ENCODE data around the gene KCNAB1. TPM values are rescaled to one million over a fixed set of nuclear protein-coding genes. Genes with fewer than 3 reads are reported as not detected.

Gene KCNAB1
- total RNA-seq, 4 donors from 2014 or later = 0.38 to 1.5 (median 0.49) TPM

DNA sequence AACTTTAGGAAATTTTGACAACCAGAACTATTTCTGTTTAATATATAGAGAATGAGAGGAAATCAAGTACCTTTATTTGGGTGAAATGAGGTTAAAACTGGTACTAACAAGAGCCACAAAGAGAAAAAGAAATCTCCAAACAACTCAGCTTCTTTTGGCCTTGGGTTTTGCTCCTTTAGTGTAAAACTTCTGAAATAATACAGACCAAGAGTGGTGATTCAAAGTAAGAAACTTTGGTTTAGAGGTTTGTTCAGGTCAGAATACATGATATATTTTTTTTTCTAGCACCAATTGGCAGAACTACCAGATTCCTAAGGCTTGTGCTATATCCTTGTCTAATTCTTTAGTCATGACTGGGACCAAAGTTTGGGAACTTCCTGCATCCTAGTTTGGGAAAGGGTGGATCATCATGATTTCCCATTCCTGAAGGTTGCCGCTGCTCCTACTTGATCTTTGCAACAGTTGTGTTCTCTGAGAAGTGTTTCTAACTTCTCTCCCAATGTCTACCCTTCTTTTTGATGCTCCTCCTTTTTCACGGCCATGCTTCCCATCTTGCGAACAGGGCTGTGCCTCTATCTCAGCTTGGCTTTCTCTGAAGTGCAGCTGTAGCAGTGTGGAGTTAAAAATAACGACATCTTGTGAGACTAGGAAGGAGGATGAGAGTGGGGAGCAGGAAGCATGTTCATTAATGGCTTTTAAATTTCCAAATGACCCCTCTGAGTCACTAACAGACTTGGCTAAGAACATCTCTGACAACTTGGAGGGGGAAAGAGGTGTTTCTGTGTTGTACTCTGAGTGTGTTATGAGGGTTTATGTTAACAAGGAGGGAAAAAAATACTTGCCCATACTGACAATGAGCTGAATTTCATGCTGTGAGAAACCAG lies 87.7 kb downstream of the KCNAB1 start:
- 67% methylated on average over 4 of the region's 4 CpGs for WGBS
- Histone ChIP-seq H3K36me3 (no peaks in the 10 kb centered on the region), H3K9me3 (no peaks in the 10 kb centered on the region), H3K27ac (no peak overlapping the region), H3K27me3 (no peaks in the 10 kb centered on the region), H3K4me3 (no peak overlapping the region), H3K4me1 (no peaks in the 10 kb centered on the region)
- TF ChIP-seq EP300 (IDR thresholded peaks at IDR 0.05) = no peak
- no peak for TF ChIP-seq POLR2AphosphoS5 (IDR thresholded peaks at IDR 0.05)
- TF ChIP-seq, protein P1, sequence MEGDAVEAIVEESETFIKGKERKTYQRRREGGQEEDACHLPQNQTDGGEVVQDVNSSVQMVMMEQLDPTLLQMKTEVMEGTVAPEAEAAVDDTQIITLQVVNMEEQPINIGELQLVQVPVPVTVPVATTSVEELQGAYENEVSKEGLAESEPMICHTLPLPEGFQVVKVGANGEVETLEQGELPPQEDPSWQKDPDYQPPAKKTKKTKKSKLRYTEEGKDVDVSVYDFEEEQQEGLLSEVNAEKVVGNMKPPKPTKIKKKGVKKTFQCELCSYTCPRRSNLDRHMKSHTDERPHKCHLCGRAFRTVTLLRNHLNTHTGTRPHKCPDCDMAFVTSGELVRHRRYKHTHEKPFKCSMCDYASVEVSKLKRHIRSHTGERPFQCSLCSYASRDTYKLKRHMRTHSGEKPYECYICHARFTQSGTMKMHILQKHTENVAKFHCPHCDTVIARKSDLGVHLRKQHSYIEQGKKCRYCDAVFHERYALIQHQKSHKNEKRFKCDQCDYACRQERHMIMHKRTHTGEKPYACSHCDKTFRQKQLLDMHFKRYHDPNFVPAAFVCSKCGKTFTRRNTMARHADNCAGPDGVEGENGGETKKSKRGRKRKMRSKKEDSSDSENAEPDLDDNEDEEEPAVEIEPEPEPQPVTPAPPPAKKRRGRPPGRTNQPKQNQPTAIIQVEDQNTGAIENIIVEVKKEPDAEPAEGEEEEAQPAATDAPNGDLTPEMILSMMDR (IDR thresholded peaks at IDR 0.05) = no peak
- TF ChIP-seq POLR2A (IDR thresholded peaks at IDR 0.05) = no peak
- no peak for DNase-seq (ENCODE audit: low spot score in 2 of 2)

- no peaks in the 10 kb centered on the region for H3K4me1 ChIP-seq
- H3K27ac ChIP-seq = no peak overlapping the region
Observed at GRCh38 chr3:156209631-156210335, 89.4 kb downstream of the KCNAB1 start.

GRCh38 chr3:156211583-156211982 lies 91.2 kb downstream of the KCNAB1 start:
- Histone ChIP-seq H3K9me3 (no peaks in the 10 kb centered on the region), H3K4me1 (no peaks in the 10 kb centered on the region), H3K27me3 (no peaks in the 10 kb centered on the region), H3K4me3 (no peak overlapping the region), H3K27ac (no peak overlapping the region), H3K36me3 (no peaks in the 10 kb centered on the region)
- TF ChIP-seq EP300 (IDR thresholded peaks at IDR 0.05) (no peak), POLR2A (IDR thresholded peaks at IDR 0.05) (no peak), POLR2AphosphoS5 (IDR thresholded peaks at IDR 0.05) (no peak)
- TF ChIP-seq, protein P1 (IDR thresholded peaks at IDR 0.05) = no peak
- 63% methylated on average over 2 of the region's 2 CpGs for WGBS
- DNase-seq (ENCODE audit: low spot score in 2 of 2) = no peak

More at GRCh38 chr3:156209631-156210335, 89.4 kb downstream of the KCNAB1 start:
- no peak overlapping the region for H3K4me3 ChIP-seq
- H3K9me3 ChIP-seq = no peaks in the 10 kb centered on the region
- H3K36me3 ChIP-seq = no peaks in the 10 kb centered on the region
- TF ChIP-seq POLR2AphosphoS5 (IDR thresholded peaks at IDR 0.05) (no peak), EP300 (IDR thresholded peaks at IDR 0.05) (no peak), POLR2A (IDR thresholded peaks at IDR 0.05) (no peak)
- TF ChIP-seq, protein P1 (IDR thresholded peaks at IDR 0.05) = no peak
- DNase-seq (ENCODE audit: low spot score in 2 of 2) = no peak
- no peaks in the 10 kb centered on the region for H3K27me3 ChIP-seq
- 93% methylated on average over 4 of the region's 4 CpGs for WGBS

GRCh38 chr3:156214676-156215075 lies 94.3 kb downstream of the KCNAB1 start:
- no peaks in the 10 kb centered on the region for H3K4me1 ChIP-seq
- no peak for DNase-seq (ENCODE audit: low spot score in 2 of 2)
- no peaks in the 10 kb centered on the region for H3K9me3 ChIP-seq
- H3K27me3 ChIP-seq = no peaks in the 10 kb centered on the region
- no peaks in the 10 kb centered on the region for H3K36me3 ChIP-seq
- no peak overlapping the region for H3K4me3 ChIP-seq
- 81% methylated on average over 6 of the region's 6 CpGs for WGBS
- H3K27ac ChIP-seq = no peak overlapping the region
- TF ChIP-seq, protein P1 (IDR thresholded peaks at IDR 0.05) = no peak
- TF ChIP-seq POLR2A (IDR thresholded peaks at IDR 0.05) (no peak), EP300 (IDR thresholded peaks at IDR 0.05) (no peak), POLR2AphosphoS5 (IDR thresholded peaks at IDR 0.05) (no peak)

DNA sequence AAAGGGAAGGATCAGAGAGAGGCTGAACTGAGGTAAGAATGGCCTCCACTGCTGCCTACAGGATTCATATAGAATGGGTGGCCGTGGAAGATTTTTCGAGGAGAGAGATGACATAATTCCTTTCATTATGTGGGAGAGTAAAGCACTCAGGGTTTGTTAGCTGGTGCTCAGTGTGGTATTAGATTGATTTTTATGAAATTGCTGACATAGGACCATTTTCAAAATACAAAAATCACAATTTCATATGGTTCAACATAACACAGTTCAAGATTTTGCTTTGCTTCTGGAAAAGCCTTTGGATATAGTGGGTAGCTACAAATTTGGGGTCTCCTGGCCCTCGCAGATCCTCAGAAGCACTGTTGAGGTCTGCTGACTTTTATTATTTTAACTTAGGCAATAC lies 95.4 kb downstream of the KCNAB1 start:
- Histone ChIP-seq H3K4me1 (no peaks in the 10 kb centered on the region), H3K36me3 (no peaks in the 10 kb centered on the region), H3K27ac (no peak overlapping the region), H3K9me3 (no peaks in the 10 kb centered on the region), H3K4me3 (no peak overlapping the region), H3K27me3 (no peaks in the 10 kb centered on the region)
- DNase-seq (ENCODE audit: low spot score in 2 of 2) = no peak
- WGBS = 91% methylated on average over 3 of the region's 3 CpGs
- TF ChIP-seq, protein P1 (IDR thresholded peaks at IDR 0.05) = no peak
- TF ChIP-seq EP300 (IDR thresholded peaks at IDR 0.05) = no peak
- no peak for TF ChIP-seq POLR2AphosphoS5 (IDR thresholded peaks at IDR 0.05)
- TF ChIP-seq POLR2A (IDR thresholded peaks at IDR 0.05) = no peak

Data from suprapubic skin (tissue), 4 donors.